Sigmoid colon (tissue), 3 donors: ENCODE results near the gene GALR2.

Experiments
- CTCF ChIP-seq, 4 experiments: fragments of 450-650 bp in 3 of 4; fragments of 200-600 bp in 1 of 4; IDR thresholded peaks; one replicate each; pipeline ENCODE4 v1.5.1; 2016 to 2019; ENCODE audit warnings: antibody characterized with exemption in 4 of 4, mild to moderate bottlenecking in 3 of 4, moderate library complexity in 2 of 4
- POLR2A ChIP-seq, 2 donors: fragments of 450-650 bp; IDR thresholded peaks; one replicate each; pipeline ENCODE4 v1.6.1; 2016; ENCODE audit warnings: antibody characterized with exemption in 2 of 2, mild to moderate bottlenecking in 2 of 2, moderate library complexity in 2 of 2

- TF ChIP-seq CTCF (IDR thresholded peaks at IDR 0.05) (no peak), POLR2A (IDR thresholded peaks at IDR 0.05) (no peak)
These were observed 11.8 kb downstream of the GALR2 start for GRCh38 chr17:76086384-76086783.
